Measurements from ENCODE around the gene MPDZ. TPM values are rescaled to one million over a fixed set of nuclear protein-coding genes. Genes with fewer than 3 reads are reported as not detected.

The MPDZ gene
- total RNA-seq, 1 experiment from 2014 or later, result 46.7 TPM

- H3K9ac ChIP-seq (ENCODE audit: extremely low read depth, insufficient read length, low read length), result no peak overlapping the region
- H3K4me3 Mint-ChIP-seq, result no peak overlapping the region
- DNase-seq, result no peak
- H2BK15ac ChIP-seq (ENCODE audit: low read depth, low read length), result no peak overlapping the region
- no peak overlapping the region for H2BK5ac ChIP-seq (ENCODE audit: insufficient read length, low read length)
- H2BK12ac ChIP-seq (ENCODE audit: insufficient read length, low read depth, low read length), result no peak overlapping the region
- TF ChIP-seq, protein P1, sequence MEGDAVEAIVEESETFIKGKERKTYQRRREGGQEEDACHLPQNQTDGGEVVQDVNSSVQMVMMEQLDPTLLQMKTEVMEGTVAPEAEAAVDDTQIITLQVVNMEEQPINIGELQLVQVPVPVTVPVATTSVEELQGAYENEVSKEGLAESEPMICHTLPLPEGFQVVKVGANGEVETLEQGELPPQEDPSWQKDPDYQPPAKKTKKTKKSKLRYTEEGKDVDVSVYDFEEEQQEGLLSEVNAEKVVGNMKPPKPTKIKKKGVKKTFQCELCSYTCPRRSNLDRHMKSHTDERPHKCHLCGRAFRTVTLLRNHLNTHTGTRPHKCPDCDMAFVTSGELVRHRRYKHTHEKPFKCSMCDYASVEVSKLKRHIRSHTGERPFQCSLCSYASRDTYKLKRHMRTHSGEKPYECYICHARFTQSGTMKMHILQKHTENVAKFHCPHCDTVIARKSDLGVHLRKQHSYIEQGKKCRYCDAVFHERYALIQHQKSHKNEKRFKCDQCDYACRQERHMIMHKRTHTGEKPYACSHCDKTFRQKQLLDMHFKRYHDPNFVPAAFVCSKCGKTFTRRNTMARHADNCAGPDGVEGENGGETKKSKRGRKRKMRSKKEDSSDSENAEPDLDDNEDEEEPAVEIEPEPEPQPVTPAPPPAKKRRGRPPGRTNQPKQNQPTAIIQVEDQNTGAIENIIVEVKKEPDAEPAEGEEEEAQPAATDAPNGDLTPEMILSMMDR (conservative IDR thresholded peaks at IDR 0.05), result no peak
- H4K8ac ChIP-seq (replicated peaks; ENCODE audit: insufficient read length, low read depth, low read length), result no peak overlapping the region
- H3K56ac ChIP-seq (ENCODE audit: insufficient read length, low read depth, low read length), result no peak overlapping the region
- H3K23ac ChIP-seq (ENCODE audit: insufficient read length, low read depth, low read length), result no peak overlapping the region
- H3K18ac ChIP-seq (ENCODE audit: insufficient read length, low read depth, low read length), result no peak overlapping the region
- H4K20me1 ChIP-seq (ENCODE audit: control insufficient read depth, insufficient read depth, insufficient read length), result no peaks in the 10 kb centered on the region
- H3T11ph ChIP-seq (ENCODE audit: low read length), result no peak overlapping the region
- H4K5ac ChIP-seq (ENCODE audit: insufficient read length, low read depth, low read length), result no peak overlapping the region
- H3K27ac ChIP-seq (ENCODE audit: insufficient read length, low read depth, low read length), result no peak overlapping the region
- WGBS (ENCODE audit: extremely low coverage, insufficient read length, low lambda C conversion rate), result no CpG with 5 or more reads among the region's 3 CpGs
- no peaks in the 10 kb centered on the region for H3K79me1 ChIP-seq (ENCODE audit: insufficient read depth, low read depth, low read length, poor library complexity, severe bottlenecking)
- no peak overlapping the region for H3K4me2 ChIP-seq (ENCODE audit: insufficient read depth, insufficient read length, low read length)
- H4K91ac ChIP-seq (ENCODE audit: insufficient read length, low read depth, low read length), result no peak overlapping the region
- no peaks in the 10 kb centered on the region for H3K9me3 ChIP-seq (ENCODE audit: control insufficient read depth, low read depth, low read length)
- H3K27ac Mint-ChIP-seq, result no peak overlapping the region
- no peaks in the 10 kb centered on the region for H3K4me1 Mint-ChIP-seq
- H2BK20ac ChIP-seq (ENCODE audit: low read depth, low read length, poor library complexity, severe bottlenecking), result no peak overlapping the region
- no peaks in the 10 kb centered on the region for H3K4me1 ChIP-seq (ENCODE audit: insufficient read depth, low read length)
- peaks cover 0 to 35% (median 5%) of the 10 kb centered on the region in 3 experiments; a peak in 4 of 7 replicates for H3K36me3 Mint-ChIP-seq (ENCODE audit: insufficient read depth in 1 of 3, low read depth in 3 of 3)
- no peaks in the 10 kb centered on the region for H3K27me3 Mint-ChIP-seq (ENCODE audit: low read depth)
- no peak overlapping the region for H2BK120ac ChIP-seq (ENCODE audit: low read depth, low read length, poor library complexity, severe bottlenecking)
- no peaks in the 10 kb centered on the region for H3K9me3 Mint-ChIP-seq
- H3K14ac ChIP-seq (ENCODE audit: insufficient read depth, low read length), result no peak overlapping the region
- no peak overlapping the region for H2AFZ ChIP-seq (ENCODE audit: low read length)
- H3K27me3 ChIP-seq (ENCODE audit: insufficient read depth, low read length), result no peaks in the 10 kb centered on the region
- H3K4ac ChIP-seq (ENCODE audit: low read depth, low read length), result no peak overlapping the region
- no peaks in the 10 kb centered on the region for H3K23me2 ChIP-seq (ENCODE audit: insufficient read length, low read depth, low read length, poor library complexity, severe bottlenecking)
- no peaks in the 10 kb centered on the region for H3K79me2 ChIP-seq (ENCODE audit: insufficient read depth, low read length)
- no peak overlapping the region for H2AK5ac ChIP-seq (ENCODE audit: insufficient read length, low read length)
Measured at GRCh38 chr9:13179257-13179656, 100.2 kb downstream of the MPDZ start.
